H9 (cell line): ENCODE measurements around the gene COL4A1. TPM values are rescaled to one million over a fixed set of nuclear protein-coding genes. Genes with fewer than 3 reads are reported as not detected.

ENCODE experiments used
- DNase-seq: peaks from one replicate; pipeline ENCODE4 v3.0.0-alpha.2; 2017
- H2AFZ ChIP-seq: one replicate; pipeline ENCODE4 v1.6.1; 2013; ENCODE audit warnings: mild to moderate bottlenecking, low read length, control low read depth, moderate library complexity
- H2AK5ac ChIP-seq: 2 replicates; pipeline ENCODE4 v1.6.1; 2013; ENCODE audit warnings: low read length, control low read depth, mixed read lengths; ENCODE audit not compliant: insufficient read length
- H2BK120ac ChIP-seq: one replicate; pipeline ENCODE4 v1.6.1; 2013; ENCODE audit warnings: low read depth, mild to moderate bottlenecking, low read length, control low read depth, inconsistent platforms; ENCODE audit not compliant: poor library complexity, severe bottlenecking
- H2BK12ac ChIP-seq: 2 replicates; pipeline ENCODE4 v1.6.1; 2013; ENCODE audit warnings: low read length, control low read depth, mixed read lengths, low read depth; ENCODE audit not compliant: insufficient read length
- H2BK15ac ChIP-seq: 2 replicates; pipeline ENCODE4 v1.6.1; 2013; ENCODE audit warnings: low read depth, low read length, control low read depth
- H2BK20ac ChIP-seq: one replicate; pipeline ENCODE4 v1.6.1; 2013; ENCODE audit warnings: low read depth, mild to moderate bottlenecking, low read length, control low read depth, inconsistent platforms; ENCODE audit not compliant: poor library complexity, severe bottlenecking
- H2BK5ac ChIP-seq: 2 replicates; pipeline ENCODE4 v1.6.1; 2013; ENCODE audit warnings: low read length, control low read depth, mixed read lengths; ENCODE audit not compliant: insufficient read length
- H3K14ac ChIP-seq: 2 replicates; pipeline ENCODE4 v1.6.1; 2013; ENCODE audit warnings: low read length, control low read depth; ENCODE audit not compliant: insufficient read depth
- H3K18ac ChIP-seq: 2 replicates; pipeline ENCODE4 v1.6.1; 2013; ENCODE audit warnings: low read depth, mild to moderate bottlenecking, mixed read lengths, low read length, control low read depth; ENCODE audit not compliant: insufficient read length
- H3K23ac ChIP-seq: 2 replicates; pipeline ENCODE4 v1.6.1; 2013; ENCODE audit warnings: low read length, control low read depth, mixed read lengths, low read depth; ENCODE audit not compliant: insufficient read length
- H3K23me2 ChIP-seq: 2 replicates; pipeline ENCODE4 v1.6.1; 2013; ENCODE audit warnings: low read depth, mild to moderate bottlenecking, mixed read lengths, low read length, control low read depth; ENCODE audit not compliant: insufficient read length, poor library complexity, severe bottlenecking
- H3K27ac ChIP-seq: 2 replicates; pipeline ENCODE4 v1.5.1; 2013; ENCODE audit warnings: low read length, control low read depth, mixed read lengths, low read depth; ENCODE audit not compliant: insufficient read length
- H3K27me3 ChIP-seq: 2 replicates; pipeline ENCODE4 v1.6.1; 2013; ENCODE audit warnings: low read length, control low read depth, inconsistent platforms; ENCODE audit not compliant: insufficient read depth
- H3K4ac ChIP-seq: 2 replicates; pipeline ENCODE4 v1.6.1; 2013; ENCODE audit warnings: low read depth, mild to moderate bottlenecking, control low read depth, inconsistent platforms, low read length, moderate library complexity
- H3K4me1 ChIP-seq: 2 replicates; pipeline ENCODE4 v1.6.1; 2013; ENCODE audit warnings: low read length, control low read depth, inconsistent platforms; ENCODE audit not compliant: insufficient read depth
- H3K4me2 ChIP-seq: 2 replicates; pipeline ENCODE4 v1.6.1; 2013; ENCODE audit warnings: low read length, control low read depth, mixed read lengths; ENCODE audit not compliant: insufficient read length, insufficient read depth
- H3K56ac ChIP-seq: 2 replicates; pipeline ENCODE4 v1.6.1; 2013; ENCODE audit warnings: low read depth, mild to moderate bottlenecking, mixed read lengths, low read length, control low read depth; ENCODE audit not compliant: insufficient read length
- H3K79me1 ChIP-seq: 2 replicates; pipeline ENCODE4 v1.6.1; 2013; ENCODE audit warnings: low read depth, mild to moderate bottlenecking, moderate library complexity, low read length, control low read depth, inconsistent platforms; ENCODE audit not compliant: insufficient read depth, poor library complexity, severe bottlenecking
- H3K79me2 ChIP-seq: 2 replicates; pipeline ENCODE4 v1.6.1; 2013; ENCODE audit warnings: low read length, control low read depth, inconsistent platforms; ENCODE audit not compliant: insufficient read depth
- H3K9ac ChIP-seq: 2 replicates; pipeline ENCODE4 v1.6.1; 2013; ENCODE audit warnings: low read length, control low read depth, mixed read lengths; ENCODE audit not compliant: insufficient read length; ENCODE audit errors: extremely low read depth
- H3K9me3 ChIP-seq: one replicate; pipeline ENCODE4 v1.6.1; 2013; ENCODE audit warnings: low read depth, low read length, inconsistent platforms; ENCODE audit not compliant: control insufficient read depth
- H3T11ph ChIP-seq: one replicate; pipeline ENCODE4 v1.6.1; 2013; ENCODE audit warnings: mild to moderate bottlenecking, low read length, control low read depth, inconsistent platforms
- H4K20me1 ChIP-seq: one replicate; pipeline ENCODE4 v1.6.1; 2013; ENCODE audit not compliant: control insufficient read depth, insufficient read length, insufficient read depth
- H4K5ac ChIP-seq: 2 replicates; pipeline ENCODE4 v1.6.1; 2013; ENCODE audit warnings: low read depth, mild to moderate bottlenecking, mixed read lengths, low read length, control low read depth; ENCODE audit not compliant: insufficient read length
- H4K8ac ChIP-seq: replicated peaks from 2 replicates; pipeline ENCODE4 v1.6.1; 2013; ENCODE audit warnings: low read length, control low read depth, mixed read lengths, low read depth; ENCODE audit not compliant: insufficient read length
- H4K91ac ChIP-seq: 2 replicates; pipeline ENCODE4 v1.6.1; 2013; ENCODE audit warnings: low read depth, mild to moderate bottlenecking, moderate library complexity, mixed read lengths, low read length, control low read depth; ENCODE audit not compliant: insufficient read length
- H3K27ac Mint-ChIP-seq, 3 experiments: 2 replicates in 2 of 3; 3 replicates in 1 of 3; pipeline ENCODE4 v1.8.0; 2020 to 2021; ENCODE audit warnings: mixed read lengths in 3 of 3, mild to moderate bottlenecking in 1 of 3, moderate library complexity in 1 of 3
- H3K27me3 Mint-ChIP-seq: 2 replicates; pipeline ENCODE4 v1.8.0; 2021; ENCODE audit warnings: low read depth, mild to moderate bottlenecking, moderate library complexity, mixed read lengths
- H3K36me3 Mint-ChIP-seq, 3 experiments: 2 replicates in 2 of 3; 3 replicates in 1 of 3; pipeline ENCODE4 v1.8.0; 2020 to 2021; ENCODE audit warnings: low read depth in 3 of 3, mixed read lengths in 3 of 3; ENCODE audit not compliant: insufficient read depth in 1 of 3
- H3K4me1 Mint-ChIP-seq, 2 experiments: 2 replicates each; pipeline ENCODE4 v1.8.0; 2020; ENCODE audit warnings: mixed read lengths in 2 of 2
- H3K4me3 Mint-ChIP-seq, 2 experiments: 2 replicates in 1 of 2; 3 replicates in 1 of 2; pipeline ENCODE4 v1.8.0; 2020 to 2021; ENCODE audit warnings: mild to moderate bottlenecking in 2 of 2, mixed read lengths in 2 of 2, moderate library complexity in 1 of 2
- H3K9me3 Mint-ChIP-seq, 2 experiments: 2 replicates in 1 of 2; 3 replicates in 1 of 2; pipeline ENCODE4 v1.8.0; 2020; ENCODE audit warnings: mild to moderate bottlenecking in 2 of 2, mixed read lengths in 2 of 2, moderate library complexity in 1 of 2
- CTCF ChIP-seq: fragments of 200-600 bp; sonication (generic); conservative IDR thresholded peaks from 3 replicates; pipeline ENCODE4 v1.8.0; 2021; ENCODE audit warnings: antibody characterized with exemption, mild to moderate bottlenecking
- WGBS: extraction: QIAGEN DNeasy Blood & Tissue Kit; methylation state at CpG from one replicate; pipeline ENCODE4 v1.1.7; 2013; ENCODE audit warnings: missing lambda C conversion rate, low lambda C conversion rate, mixed read lengths; ENCODE audit not compliant: insufficient read length; ENCODE audit errors: extremely low coverage; 5-methylcytosine and 5-hydroxymethylcytosine counted together
- total RNA-seq: library from RNA; stranded (reverse); gene quantifications from 2 replicates; pipeline ENCODE4 v1.2.1, GENCODE V29; 2021

The COL4A1 gene
- total RNA-seq, 1 experiment from 2014 or later: 73.1 TPM

- Histone ChIP-seq H4K5ac (no peak overlapping the region), H3K27ac (no peak overlapping the region), H2BK20ac (no peak overlapping the region), H3K9ac (no peak overlapping the region), H2BK15ac (no peak overlapping the region), H3K23ac (no peak overlapping the region), H3K4me1 (no peaks in the 10 kb centered on the region), H3K18ac (no peak overlapping the region), H4K91ac (no peak overlapping the region), H3T11ph (no peak overlapping the region), H3K9me3 (no peaks in the 10 kb centered on the region), H3K79me2 (no peaks in the 10 kb centered on the region), H4K20me1 (no peaks in the 10 kb centered on the region), H2BK5ac (no peak overlapping the region), H3K4ac (no peak overlapping the region), H3K27me3 (no peaks in the 10 kb centered on the region), H3K23me2 (no peaks in the 10 kb centered on the region), H3K56ac (no peak overlapping the region), H4K8ac (no peak overlapping the region), H3K79me1 (no peaks in the 10 kb centered on the region), H2BK120ac (no peak overlapping the region), H2BK12ac (no peak overlapping the region), H3K14ac (no peak overlapping the region), H3K4me2 (no peak overlapping the region), H2AK5ac (no peak overlapping the region), H2AFZ (no peak overlapping the region)
- H3K9me3 Mint-ChIP-seq: no peaks in the 10 kb centered on the region
- H3K36me3 Mint-ChIP-seq: no peaks in the 10 kb centered on the region
- H3K4me3 Mint-ChIP-seq: 0 out of 5 replicates have a peak overlapping the region, but pooled peaks of 1 of the 2 experiments have one; percentile 47
- no peak for TF ChIP-seq CTCF
- no peak overlapping the region; a peak in 1 of 7 replicates for H3K27ac Mint-ChIP-seq
- H3K4me1 Mint-ChIP-seq: peaks cover 25 to 30% of the 10 kb centered on the region in 2 experiments
- peak; percentile 54 for DNase-seq
- no CpG with 5 or more reads among the region's 15 CpGs for WGBS
- H3K27me3 Mint-ChIP-seq: peaks cover 13% of the 10 kb centered on the region
Observed at GRCh38 chr13:110109910-110110309, 197.0 kb downstream of the COL4A1 start.
